Measurements from ENCODE around the gene EME2. TPM values are rescaled to one million over a fixed set of nuclear protein-coding genes. Genes with fewer than 3 reads are reported as not detected.
A peak's percentile ranks its signal among the peaks of the same experiment; 100 is the strongest.

Gene EME2
- total RNA-seq, 1 experiment from 2014 or later = 10.4 TPM

GRCh38 chr16:1809281-1809801 is 36.7 kb downstream of the EME2 start:
- in situ Hi-C loops (cut with HindIII; ENCODE audit: low sequenced_read_pairs) = no loop called here
- DNase-seq (ENCODE audit: low spot score) = no peak

- DNase-seq (ENCODE audit: low spot score) = no peak
- in situ Hi-C loops (cut with HindIII; ENCODE audit: low sequenced_read_pairs) = no loop called here
These were observed 37.5 kb downstream of the EME2 start for GRCh38 chr16:1810106-1810505.

- DNase-seq (ENCODE audit: low spot score) = no peak
These were observed 37.9 kb downstream of the EME2 start for GRCh38 chr16:1810536-1810935.

GRCh38 chr16:1812732-1813163 is 40.1 kb downstream of the EME2 start:
- peak; percentile 67 for DNase-seq (ENCODE audit: low spot score)
- in situ Hi-C loops (cut with HindIII; ENCODE audit: low sequenced_read_pairs) = no loop called here

More at GRCh38 chr16:1810536-1810935, 37.9 kb downstream of the EME2 start:
- in situ Hi-C loops (cut with HindIII; ENCODE audit: low sequenced_read_pairs) = no loop called here

- no peak for DNase-seq (ENCODE audit: low spot score)
- in situ Hi-C loops (cut with HindIII; ENCODE audit: low sequenced_read_pairs) = no loop called here
These were observed 42.9 kb downstream of the EME2 start for GRCh38 chr16:1815461-1815860.

- in situ Hi-C loops (cut with HindIII; ENCODE audit: low sequenced_read_pairs) = no loop called here
- no peak for DNase-seq (ENCODE audit: low spot score)
These were observed 44.0 kb downstream of the EME2 start for GRCh38 chr16:1816396-1817275.

GRCh38 chr16:1817276-1817589 is 44.6 kb downstream of the EME2 start:
- DNase-seq (ENCODE audit: low spot score) = no peak
- in situ Hi-C loops (cut with HindIII; ENCODE audit: low sequenced_read_pairs) = no loop called here

- in situ Hi-C loops (cut with HindIII; ENCODE audit: low sequenced_read_pairs) = no loop called here
- no peak for DNase-seq (ENCODE audit: low spot score)
These were observed 45.1 kb downstream of the EME2 start for GRCh38 chr16:1817716-1818115.

GRCh38 chr16:1818204-1818872 is 45.7 kb downstream of the EME2 start:
- DNase-seq (ENCODE audit: low spot score) = no peak
- in situ Hi-C loops (cut with HindIII; ENCODE audit: low sequenced_read_pairs) = no loop called here

- peak; percentile 30 for DNase-seq (ENCODE audit: low spot score)
- in situ Hi-C loops (cut with HindIII; ENCODE audit: low sequenced_read_pairs) = no loop called here
These were observed 46.4 kb downstream of the EME2 start for GRCh38 chr16:1818873-1819525.

GRCh38 chr16:1819611-1820010 is 47.0 kb downstream of the EME2 start:
- in situ Hi-C loops (cut with HindIII; ENCODE audit: low sequenced_read_pairs) = no loop called here
- DNase-seq (ENCODE audit: low spot score) = no peak

GRCh38 chr16:1820096-1820945 is 47.7 kb downstream of the EME2 start:
- in situ Hi-C loops (cut with HindIII; ENCODE audit: low sequenced_read_pairs) = no loop called here
- DNase-seq (ENCODE audit: low spot score) = no peak

GRCh38 chr16:1820946-1821290 is 48.3 kb downstream of the EME2 start:
- in situ Hi-C loops (cut with HindIII; ENCODE audit: low sequenced_read_pairs) = no loop called here
- no peak for DNase-seq (ENCODE audit: low spot score)

GRCh38 chr16:1821861-1822611 is 49.4 kb downstream of the EME2 start:
- DNase-seq (ENCODE audit: low spot score) = no peak
- in situ Hi-C loops (cut with HindIII; ENCODE audit: low sequenced_read_pairs) = no loop called here

- in situ Hi-C loops (cut with HindIII; ENCODE audit: low sequenced_read_pairs) = no loop called here
These were observed 50.2 kb downstream of the EME2 start for GRCh38 chr16:1822801-1823200.

GRCh38 chr16:1823821-1824220 is 51.2 kb downstream of the EME2 start:
- DNase-seq (ENCODE audit: low spot score) = peak; percentile 82
- in situ Hi-C loops (cut with HindIII; ENCODE audit: low sequenced_read_pairs) = no loop called here

More at GRCh38 chr16:1822801-1823200, 50.2 kb downstream of the EME2 start:
- no peak for DNase-seq (ENCODE audit: low spot score)

- no peak for DNase-seq (ENCODE audit: low spot score)
- in situ Hi-C loops (cut with HindIII; ENCODE audit: low sequenced_read_pairs) = no loop called here
These were observed 52.8 kb downstream of the EME2 start for GRCh38 chr16:1825381-1825863.
